GM21786 (cell line): Measurements from ENCODE around the gene TGFB2.

Experiments used
- ATAC-seq: cut with Tn5 transposase; IDR thresholded peaks from one replicate; pipeline ENCODE4 v1.9.1; 2021; ENCODE audit not compliant: unreplicated experiment

TGFB2 gene

DNA sequence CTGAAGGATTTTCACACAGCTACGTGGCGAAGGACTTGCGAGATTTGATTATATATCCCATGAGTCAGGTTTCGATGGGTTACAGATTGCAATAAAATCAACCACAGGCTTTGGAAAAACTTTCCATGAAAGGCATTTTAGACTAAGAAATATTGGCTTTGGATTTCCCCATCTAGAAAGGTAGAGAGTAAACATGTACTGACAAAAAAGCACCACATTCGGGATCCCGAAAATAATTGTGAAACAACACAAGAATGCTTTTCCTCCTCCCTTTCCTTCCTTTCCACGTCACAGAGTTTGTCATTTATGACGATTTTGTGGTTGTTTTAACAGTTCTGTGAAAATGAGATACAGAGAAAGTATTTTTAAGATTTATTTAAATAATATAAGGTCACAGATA lies 38.5 kb downstream of the TGFB2 start:
- no peak for ATAC-seq

DNA sequence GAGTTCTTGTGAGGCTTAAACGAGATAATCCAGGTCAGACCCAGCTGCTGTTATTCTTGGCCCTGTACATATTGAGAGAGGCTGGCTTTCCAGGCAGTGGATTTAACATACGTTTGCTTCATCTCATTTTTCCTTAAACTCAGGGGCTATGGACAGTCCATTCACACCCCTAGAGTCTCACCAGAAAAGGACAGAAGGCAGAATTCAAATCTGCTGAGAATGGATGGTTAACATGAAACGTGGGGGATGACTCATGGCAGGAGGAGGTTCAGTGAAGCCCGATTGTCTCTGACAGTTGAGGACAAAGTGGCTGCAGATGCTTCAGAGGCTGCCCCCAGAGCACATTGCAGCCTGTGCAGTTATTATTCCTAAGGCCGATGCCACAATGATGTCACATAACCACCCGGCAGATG lies 39.5 kb downstream of the TGFB2 start:
- no peak for ATAC-seq

DNA sequence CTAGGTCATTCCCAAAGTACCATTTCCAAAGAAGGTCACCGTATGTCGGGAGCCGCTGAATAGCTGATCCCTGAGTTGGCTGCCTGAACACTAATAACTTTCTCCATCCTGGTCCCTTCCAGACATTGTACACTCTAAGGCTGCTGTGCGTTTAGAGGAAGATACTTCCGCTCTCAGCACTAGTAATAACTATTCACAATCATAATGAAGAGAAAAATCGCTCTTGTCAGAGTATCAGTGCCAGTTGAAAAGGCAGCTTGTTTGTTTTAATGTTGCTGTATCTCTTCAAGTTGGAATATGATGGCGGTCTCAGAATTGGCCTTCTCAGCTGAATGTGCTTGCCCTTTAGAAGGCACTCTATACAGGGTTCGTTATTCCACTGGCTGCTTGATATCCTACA lies 43.5 kb downstream of the TGFB2 start:
- ATAC-seq: no peak

GRCh38 chr1:218390618-218391017 lies 45.5 kb downstream of the TGFB2 start:
- no peak for ATAC-seq

DNA sequence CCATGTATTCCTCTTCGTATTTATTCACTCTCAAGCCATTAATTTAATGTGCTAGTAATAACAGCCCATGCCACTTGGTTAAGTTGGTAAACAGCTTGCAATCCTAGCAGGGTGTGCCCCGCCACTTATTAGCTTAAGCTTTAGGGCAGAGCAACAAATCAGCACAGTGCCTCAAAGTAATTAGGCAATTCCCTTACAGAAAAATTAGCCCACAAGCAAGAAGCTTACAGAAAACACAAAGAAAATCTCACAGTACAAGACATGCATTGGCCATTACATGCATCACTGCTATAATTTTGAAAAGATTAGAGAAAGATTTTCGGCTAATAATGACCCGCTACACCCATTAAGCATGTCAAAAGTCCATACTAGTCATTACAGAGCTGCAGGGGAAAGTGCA lies 47.6 kb downstream of the TGFB2 start:
- no peak for ATAC-seq

- no peak for ATAC-seq
Observed at GRCh38 chr1:218394416-218394815, 49.3 kb downstream of the TGFB2 start.

GRCh38 chr1:218394989-218395388 lies 49.9 kb downstream of the TGFB2 start:
- no peak for ATAC-seq

DNA sequence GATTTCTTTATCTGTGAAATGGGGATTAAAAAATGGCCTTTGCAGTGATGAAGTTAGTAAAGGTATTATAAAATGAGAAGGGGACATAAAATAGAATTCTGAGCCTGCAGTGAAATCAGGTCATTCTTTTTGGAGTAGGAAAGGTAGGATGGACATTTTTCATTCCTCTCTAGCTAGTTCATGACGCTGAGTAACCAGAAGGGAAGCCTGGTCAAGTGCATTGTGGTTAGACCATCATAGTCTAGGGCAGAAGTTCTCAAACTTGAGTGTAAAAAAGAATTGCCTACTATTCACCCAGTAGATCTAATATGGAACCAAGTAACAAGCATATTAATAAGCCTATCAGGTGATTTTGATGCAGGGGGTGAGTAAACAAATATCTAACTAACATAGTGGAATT lies 50.8 kb downstream of the TGFB2 start:
- no peak for ATAC-seq

DNA sequence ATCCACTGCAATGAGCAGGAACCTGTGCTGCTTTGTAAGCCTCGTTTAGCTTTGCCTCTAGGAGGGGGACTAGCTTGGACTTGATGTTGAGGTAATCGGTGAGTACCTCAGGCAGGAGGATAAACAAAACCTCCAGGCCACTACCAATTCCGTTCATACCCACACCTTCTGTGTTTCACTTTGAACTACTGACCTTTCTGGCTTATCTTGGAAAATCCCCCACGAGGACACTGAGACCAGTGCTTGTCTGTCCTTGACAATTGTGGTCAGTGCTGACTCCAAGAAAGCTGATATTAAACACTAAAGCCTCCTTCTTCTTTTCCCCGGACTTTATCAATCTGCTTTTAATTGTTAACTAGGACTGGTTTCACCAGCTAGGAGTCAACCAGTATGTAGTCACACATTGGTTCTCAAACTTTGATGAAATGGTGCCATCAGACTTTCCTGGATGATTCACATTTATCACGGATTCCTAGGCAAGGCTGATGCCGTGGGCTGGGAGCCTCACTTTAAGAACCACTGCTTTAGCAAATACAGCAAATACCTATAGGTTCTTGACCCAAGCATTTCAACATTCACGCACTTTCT lies 52.7 kb downstream of the TGFB2 start:
- no peak for ATAC-seq

DNA sequence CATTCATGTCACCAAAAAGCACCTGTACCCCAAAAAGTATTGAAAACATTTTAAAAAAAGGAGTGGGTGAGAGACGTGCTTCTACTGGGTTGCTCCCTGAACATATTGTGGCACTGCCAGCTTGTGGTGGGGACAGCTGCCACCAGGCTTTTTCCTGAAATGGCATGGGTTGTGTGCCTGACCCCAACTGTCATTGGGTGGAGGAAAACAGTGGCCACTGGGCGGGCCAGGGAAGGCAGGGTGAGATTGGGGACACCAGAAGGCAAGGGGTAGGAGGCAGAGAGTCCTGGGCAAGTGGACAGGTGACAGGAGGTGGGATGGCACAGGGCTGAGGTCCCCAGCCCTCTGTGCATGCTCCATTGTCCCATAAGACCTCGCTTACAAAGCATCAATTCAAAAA lies 55.5 kb downstream of the TGFB2 start:
- no peak for ATAC-seq

GRCh38 chr1:218401441-218401997 lies 56.4 kb downstream of the TGFB2 start:
- no peak for ATAC-seq

DNA sequence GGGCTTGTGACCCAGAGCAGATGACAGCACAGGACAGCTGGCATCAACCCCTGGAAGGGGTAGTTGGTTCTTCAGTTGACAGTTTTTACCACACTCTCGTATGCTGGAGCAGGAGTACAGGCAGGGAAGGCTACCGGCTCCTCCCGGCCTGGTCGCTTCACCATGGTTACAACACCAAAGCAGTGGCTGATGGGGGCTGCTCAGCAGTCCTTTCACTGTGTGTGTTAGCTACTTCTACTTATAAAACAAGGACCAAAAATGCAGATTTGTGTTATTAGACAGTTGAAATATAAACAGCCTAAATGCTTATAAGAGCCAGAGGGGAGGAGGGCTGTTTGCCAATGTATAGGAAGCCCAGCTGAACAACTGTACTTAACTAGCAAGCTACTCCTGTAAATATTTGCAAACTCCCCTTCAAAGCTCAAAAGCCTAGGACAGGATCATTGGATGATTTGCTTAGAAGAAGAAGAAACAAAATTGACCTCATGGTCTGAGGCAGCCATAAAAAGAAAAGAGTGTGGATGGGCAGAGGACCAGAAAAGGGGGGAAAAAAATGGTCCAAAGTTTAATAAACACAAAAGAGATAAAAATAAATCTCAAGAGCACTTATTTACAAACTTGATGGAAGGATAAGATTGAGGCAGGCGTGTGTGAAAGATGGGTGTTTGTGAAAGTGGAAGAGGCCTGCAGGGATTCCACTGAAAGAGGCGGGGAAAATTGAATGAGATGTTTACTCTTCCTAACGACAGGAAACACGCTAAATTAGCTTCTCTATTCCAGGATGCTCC lies 57.1 kb downstream of the TGFB2 start:
- no peak for ATAC-seq

- no peak for ATAC-seq
Observed at GRCh38 chr1:218402786-218403120, 57.6 kb downstream of the TGFB2 start.

DNA sequence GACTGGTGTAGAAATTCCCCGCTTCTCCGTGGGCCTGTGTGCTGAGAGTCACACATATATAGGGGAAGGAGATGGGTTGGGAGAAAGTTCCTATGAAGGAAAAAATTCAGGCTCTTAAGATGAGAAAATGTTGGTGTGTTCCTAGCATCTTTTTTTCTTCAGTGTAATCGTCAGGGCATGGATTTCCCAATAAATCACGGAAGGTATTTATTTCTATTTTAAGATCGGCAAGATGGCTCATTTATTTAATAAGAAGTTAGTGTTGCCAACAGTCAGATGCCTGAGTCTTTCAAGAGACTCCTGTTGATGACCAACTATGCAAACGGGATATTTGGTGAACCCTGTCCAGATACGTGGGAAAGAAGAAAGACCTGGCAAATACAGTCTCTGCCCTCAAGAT lies 58.2 kb downstream of the TGFB2 start:
- no peak for ATAC-seq

DNA sequence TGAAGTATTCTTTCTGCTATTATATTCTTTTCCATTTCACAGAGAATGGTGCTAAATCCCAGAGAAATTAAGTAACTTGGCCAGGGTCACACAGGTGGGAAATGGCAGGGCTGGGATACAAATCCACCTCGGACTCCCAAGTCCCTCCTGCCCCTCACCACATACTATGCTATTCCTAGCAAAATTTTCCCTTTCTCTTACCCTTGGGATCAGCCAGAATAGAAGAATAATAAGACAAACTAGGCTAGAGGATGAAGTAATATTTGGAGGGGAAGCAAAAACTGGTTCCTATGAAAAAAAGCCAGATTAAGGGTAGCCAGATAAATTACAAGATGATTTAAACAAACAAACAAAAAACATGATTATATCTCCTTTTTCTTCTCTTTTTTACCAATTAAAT lies 62.5 kb downstream of the TGFB2 start:
- ATAC-seq: no peak

GRCh38 chr1:218408135-218408534 lies 63.0 kb downstream of the TGFB2 start:
- ATAC-seq: no peak

- no peak for ATAC-seq
Observed at GRCh38 chr1:218408942-218409341, 63.8 kb downstream of the TGFB2 start.

GRCh38 chr1:218409946-218410510 lies 64.9 kb downstream of the TGFB2 start:
- ATAC-seq: no peak

- no peak for ATAC-seq
Observed at GRCh38 chr1:218411101-218411500, 66.0 kb downstream of the TGFB2 start.

DNA sequence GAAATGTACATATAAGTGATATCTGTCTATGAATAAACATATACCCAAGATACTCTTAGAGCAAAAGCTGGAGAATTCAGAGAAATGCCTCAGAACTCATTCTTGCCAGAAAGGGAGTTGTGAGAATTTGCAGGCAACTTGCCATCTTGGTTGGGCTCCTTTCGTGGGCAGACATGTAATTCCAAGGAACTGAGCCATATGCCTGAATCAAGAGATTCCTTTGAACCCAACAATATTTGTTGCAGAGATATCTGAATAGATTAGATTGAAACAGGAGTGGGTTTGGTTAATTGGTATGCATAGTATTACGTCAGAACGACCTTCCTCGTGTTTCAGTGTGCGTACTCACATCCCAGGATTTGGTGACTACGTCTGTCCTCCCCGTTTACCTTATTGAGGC lies 67.0 kb downstream of the TGFB2 start:
- no peak for ATAC-seq

DNA sequence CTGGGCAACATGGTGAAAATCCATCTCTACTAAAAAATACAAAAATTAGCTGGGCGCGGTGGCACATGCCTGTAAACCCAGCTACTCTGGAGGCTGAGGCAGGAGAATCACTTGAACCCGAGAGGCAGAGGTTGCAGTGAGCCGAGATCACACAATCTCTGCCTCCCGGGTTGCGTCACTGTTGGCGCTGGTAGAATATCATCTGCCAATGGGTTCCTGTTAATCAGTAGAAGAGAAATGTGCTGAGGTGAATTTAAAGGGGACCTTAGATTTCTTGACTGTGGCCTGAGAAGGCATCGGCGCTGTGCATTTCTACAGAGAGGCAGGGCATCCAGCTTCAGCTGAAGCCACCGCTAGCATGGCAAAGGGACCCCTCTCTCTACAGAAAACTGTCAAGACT lies 68.0 kb downstream of the TGFB2 start:
- no peak for ATAC-seq

DNA sequence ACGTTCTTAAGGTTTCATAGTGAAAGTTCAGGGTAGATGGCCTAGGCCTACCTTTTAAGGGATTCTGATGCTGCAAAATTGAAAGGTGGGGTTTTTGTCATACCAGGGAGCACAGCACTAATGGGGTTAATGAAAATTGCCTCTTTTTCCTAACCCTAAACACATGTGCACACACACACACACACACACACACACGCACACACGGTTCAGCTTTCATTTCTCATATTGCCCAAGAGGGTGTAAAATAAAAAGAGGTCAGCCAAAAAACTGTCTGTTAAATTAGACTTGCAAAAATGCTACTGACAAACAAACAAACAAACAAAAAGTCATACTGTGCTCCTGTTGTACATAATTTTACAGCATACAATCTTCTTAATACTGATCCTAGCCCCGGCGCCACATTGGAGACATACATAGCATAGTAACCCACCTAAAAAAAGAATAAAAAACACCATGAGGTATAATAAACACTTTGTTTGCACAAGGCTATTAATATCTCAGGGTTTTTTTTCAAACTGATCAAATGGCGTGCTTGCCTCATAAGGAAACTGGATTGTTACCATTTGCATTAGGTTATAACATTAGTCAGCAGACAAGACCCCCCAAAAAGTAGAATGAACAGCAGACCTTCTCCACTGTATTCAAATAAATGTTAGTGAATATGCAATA lies 69.1 kb downstream of the TGFB2 start:
- no peak for ATAC-seq
